Effector memory CD8-positive, alpha-beta T cell (primary cell): ENCODE results near the gene ATP13A1.
"Not testable (repeated sequence)": the region's sequence is repeated elsewhere in the genome, so short reads cannot be mapped to it uniquely, and the experiment has no call there.

ENCODE experiments used
- ATAC-seq: fragments of 150-1000 bp; cut with Tn5 transposase; replicated peaks from 2 replicates; pipeline ENCODE4 v1.10.0; 2021; ENCODE audit warnings: mild to moderate bottlenecking, moderate library complexity
- DNase-seq, 3 experiments: peaks; one replicate each; pipeline ENCODE4 v3.0.0; 2021
- H3K27ac Mint-ChIP-seq, 2 donors: one replicate each; pipeline ENCODE4 v1.8.0; 2022; ENCODE audit warnings: mild to moderate bottlenecking in 2 of 2, mixed read lengths in 2 of 2, moderate library complexity in 2 of 2
- H3K27me3 Mint-ChIP-seq, 2 donors: one replicate each; pipeline ENCODE4 v1.8.0; 2022; ENCODE audit warnings: mixed read lengths in 2 of 2
- H3K36me3 Mint-ChIP-seq: one replicate; pipeline ENCODE4 v1.8.0; 2022; ENCODE audit warnings: mild to moderate bottlenecking, moderate library complexity, mixed read lengths; ENCODE audit not compliant: insufficient read depth
- H3K4me1 Mint-ChIP-seq, 2 donors: one replicate each; pipeline ENCODE4 v1.8.0; 2022; ENCODE audit warnings: low read depth in 2 of 2, mixed read lengths in 2 of 2
- H3K4me3 Mint-ChIP-seq, 2 donors: one replicate each; pipeline ENCODE4 v1.8.0; 2022; ENCODE audit warnings: mild to moderate bottlenecking in 2 of 2, mixed read lengths in 2 of 2, moderate library complexity in 2 of 2
- H3K9me3 Mint-ChIP-seq, 2 donors: one replicate each; pipeline ENCODE4 v1.8.0; 2022; ENCODE audit warnings: mixed read lengths in 2 of 2

Gene ATP13A1

DNA sequence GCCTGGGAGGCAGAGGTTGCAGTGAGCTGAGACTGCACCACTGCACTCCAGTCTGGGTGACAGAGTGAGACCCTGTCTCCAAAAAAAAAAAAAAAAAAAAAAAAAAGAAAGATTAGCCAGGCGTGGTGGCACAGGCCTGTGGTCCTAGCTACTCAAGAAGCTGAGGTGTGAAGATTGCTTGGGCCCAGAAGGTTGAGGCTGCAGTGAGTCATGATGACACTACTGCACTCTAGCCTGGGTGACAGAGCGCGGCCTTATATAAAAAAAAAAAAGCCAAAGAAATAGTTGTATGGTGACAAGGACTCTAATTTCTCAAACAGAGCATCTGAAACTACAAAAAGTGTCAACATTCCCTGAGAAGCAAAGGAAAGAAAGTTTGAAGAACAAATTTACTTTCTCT, 48.4 kb downstream of the ATP13A1 start:
- H3K27ac Mint-ChIP-seq, result peak overlapping the region; percentile 95 to 98

DNA sequence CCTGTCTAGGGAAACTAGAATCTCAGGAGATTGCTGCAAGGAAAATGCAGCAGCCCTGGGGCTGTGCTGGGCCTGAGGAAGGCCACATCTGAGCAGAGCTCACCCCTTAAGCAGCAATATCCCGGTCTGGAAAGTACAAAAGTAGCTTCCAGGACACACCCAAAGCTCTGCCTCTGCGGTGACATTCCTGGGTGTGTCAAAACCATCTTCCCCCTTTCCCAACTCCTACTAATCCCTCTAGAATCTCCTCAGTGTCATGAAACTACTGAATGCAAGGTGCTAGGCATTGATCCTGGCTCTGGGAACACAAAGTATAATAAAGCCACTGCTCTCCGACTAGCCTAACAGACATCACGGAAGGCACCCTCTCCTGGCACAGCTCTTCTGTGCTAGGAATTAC, 50.0 kb downstream of the ATP13A1 start:
- Mint-ChIP-seq H3K27me3 (no peaks in the 10 kb centered on the region), H3K4me3 (no peak overlapping the region), H3K36me3 (peaks cover 61% of the 10 kb centered on the region), H3K9me3 (no peaks in the 10 kb centered on the region), H3K27ac (peak overlapping the region; percentile 95 to 98), H3K4me1 (peaks cover 36 to 60% of the 10 kb centered on the region in 2 donors)
- no peak for DNase-seq
- ATAC-seq, result no peak

More for the DNA sequence above, 48.4 kb downstream of the ATP13A1 start:
- DNase-seq (peak; percentile 33 to 49 (median 44)), ATAC-seq (peak; percentile 46)
- Mint-ChIP-seq H3K36me3 (peaks cover 49% of the 10 kb centered on the region), H3K27me3 (no peaks in the 10 kb centered on the region), H3K4me1 (peaks cover 39 to 62% of the 10 kb centered on the region in 2 donors), H3K4me3 (peak overlapping the region; percentile 68 to 74), H3K9me3 (no peaks in the 10 kb centered on the region)

DNA sequence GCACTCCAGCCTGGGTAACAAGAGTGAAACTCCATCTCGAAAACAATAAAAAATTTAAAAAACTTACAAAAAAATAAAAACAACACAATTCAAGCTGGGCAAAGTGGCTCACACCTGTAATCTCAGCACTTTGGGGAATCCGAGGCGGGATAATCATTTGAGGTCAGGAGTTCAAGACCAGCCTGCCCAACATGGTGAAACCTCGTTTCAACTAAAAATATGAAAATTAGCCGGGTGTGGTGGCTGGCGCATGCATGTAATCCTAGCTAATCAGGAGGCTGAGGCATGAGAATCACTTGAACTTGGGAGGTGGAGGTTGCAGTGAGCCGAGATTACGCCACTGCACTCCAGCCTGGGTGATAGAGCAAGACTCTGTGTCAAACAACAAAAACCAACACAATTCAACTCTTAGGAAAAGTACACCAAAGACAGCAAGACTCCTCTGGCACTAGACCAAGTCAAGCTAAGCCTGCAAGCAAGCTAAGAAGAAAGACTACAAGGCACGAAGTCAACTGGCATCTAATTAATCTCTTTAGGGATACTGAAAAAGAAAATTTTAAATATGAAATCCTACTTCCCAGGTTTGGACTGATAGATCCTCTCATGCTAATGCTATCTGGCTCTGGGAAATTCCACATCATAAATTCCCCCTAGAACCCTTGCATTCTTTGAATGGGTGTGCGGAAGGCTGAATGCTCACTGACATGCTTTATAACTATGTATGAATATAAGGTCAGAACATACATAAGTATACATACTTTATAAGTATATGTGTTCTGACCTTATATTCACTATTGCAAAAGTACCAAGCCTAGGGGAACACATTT, 52.9 kb downstream of the ATP13A1 start:
- H3K27ac Mint-ChIP-seq, result peak overlapping the region in 1 of 2 donors; percentile 31
- H3K4me3 Mint-ChIP-seq, result no peak overlapping the region
- DNase-seq, result no peak
- peaks cover 32 to 49% of the 10 kb centered on the region in 2 donors for H3K4me1 Mint-ChIP-seq
- no peaks in the 10 kb centered on the region for H3K9me3 Mint-ChIP-seq
- peaks cover 59% of the 10 kb centered on the region for H3K36me3 Mint-ChIP-seq
- H3K27me3 Mint-ChIP-seq, result no peaks in the 10 kb centered on the region
- ATAC-seq, result no peak

GRCh38 chr19:19606686-19607085, 56.8 kb downstream of the ATP13A1 start:
- H3K9me3 Mint-ChIP-seq, H3K27me3 Mint-ChIP-seq, ATAC-seq, DNase-seq: not testable (repeated sequence)
- Mint-ChIP-seq H3K27ac (peak overlapping the region; percentile 86 to 95), H3K4me3 (peak overlapping the region in 1 of 2 donors; percentile 61), H3K36me3 (peaks cover 55% of the 10 kb centered on the region), H3K4me1 (peaks cover 29 to 38% of the 10 kb centered on the region in 2 donors)

DNA sequence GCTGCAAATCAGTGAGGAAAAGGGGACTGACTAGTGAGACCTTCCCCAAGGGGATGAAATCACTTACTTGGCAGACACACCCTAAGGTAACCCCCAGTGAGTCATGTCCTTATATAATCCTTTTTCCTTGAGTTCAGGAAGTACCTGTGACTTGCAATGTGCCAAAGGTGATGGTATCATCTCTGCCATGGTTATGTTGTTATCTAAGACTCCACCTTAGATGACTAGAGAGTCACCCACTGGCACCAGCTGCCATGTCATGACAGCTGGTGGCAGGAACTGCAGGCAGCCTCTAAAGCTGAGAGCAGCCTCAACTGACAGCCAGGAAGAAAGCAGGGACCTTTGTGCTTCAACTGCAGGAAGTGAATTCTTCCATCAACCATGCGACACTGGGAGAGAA, 57.5 kb downstream of the ATP13A1 start:
- Mint-ChIP-seq H3K4me1 (peaks cover 36 to 41% of the 10 kb centered on the region in 2 donors), H3K36me3 (peaks cover 52% of the 10 kb centered on the region), H3K9me3 (no peaks in the 10 kb centered on the region), H3K4me3 (peak overlapping the region; percentile 46 to 61), H3K27me3 (no peaks in the 10 kb centered on the region), H3K27ac (peak overlapping the region; percentile 86 to 95)
- ATAC-seq, result peak; percentile 85
- peak; percentile 19 to 33 (median 22) for DNase-seq

- ATAC-seq (no peak), DNase-seq (no peak)
- no peaks in the 10 kb centered on the region for H3K27me3 Mint-ChIP-seq
- no peaks in the 10 kb centered on the region for H3K9me3 Mint-ChIP-seq
- H3K27ac Mint-ChIP-seq, result peak overlapping the region; percentile 22 to 99
- H3K4me3 Mint-ChIP-seq, result peak overlapping the region; percentile 17 to 24
- peaks cover 45% of the 10 kb centered on the region in 2 donors for H3K4me1 Mint-ChIP-seq
- H3K36me3 Mint-ChIP-seq, result peaks cover 46% of the 10 kb centered on the region
Measured at GRCh38 chr19:19602713-19603324, 60.7 kb downstream of the ATP13A1 start.

DNA sequence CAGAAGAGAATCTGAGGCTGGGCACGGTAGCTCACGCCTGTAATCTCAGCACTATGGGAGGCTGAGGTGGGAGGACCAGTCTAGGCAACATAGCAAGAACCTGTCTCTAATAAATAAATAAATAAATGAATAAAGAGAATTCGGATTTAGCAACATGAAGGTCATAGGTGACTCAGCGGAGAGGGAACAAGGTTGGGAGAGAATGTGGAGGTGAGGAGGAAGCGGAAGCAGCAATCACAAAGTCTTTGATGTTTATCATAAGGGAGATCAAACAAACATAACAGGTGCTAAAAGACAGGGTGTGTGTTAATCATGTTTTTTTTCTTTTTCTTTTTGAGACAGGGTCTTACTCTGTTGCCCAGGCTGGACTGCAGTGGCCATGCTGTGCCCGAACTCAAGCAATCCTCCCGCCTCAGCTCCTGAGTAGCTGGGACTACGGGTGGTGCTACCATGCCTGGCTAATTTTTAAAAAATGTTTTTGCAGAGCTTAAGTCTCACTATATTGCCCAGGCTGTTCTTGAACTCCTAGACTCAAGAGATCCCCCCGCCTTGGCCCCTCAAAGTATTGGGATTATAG, 61.3 kb downstream of the ATP13A1 start:
- DNase-seq (no peak), ATAC-seq (peak; percentile 6)
- Mint-ChIP-seq H3K9me3 (no peaks in the 10 kb centered on the region), H3K4me3 (peak overlapping the region; percentile 17 to 24), H3K4me1 (peaks cover 51% of the 10 kb centered on the region in 2 donors), H3K27ac (peak overlapping the region; percentile 62 to 99), H3K27me3 (no peaks in the 10 kb centered on the region), H3K36me3 (peaks cover 47% of the 10 kb centered on the region)

GRCh38 chr19:19600793-19601330, 62.6 kb downstream of the ATP13A1 start:
- Mint-ChIP-seq H3K4me3 (peak overlapping the region; percentile 17 to 60), H3K36me3 (peaks cover 51% of the 10 kb centered on the region), H3K4me1 (peaks cover 44% of the 10 kb centered on the region in 2 donors), H3K9me3 (no peaks in the 10 kb centered on the region), H3K27me3 (no peaks in the 10 kb centered on the region), H3K27ac (peak overlapping the region; percentile 89 to 99)
- ATAC-seq (no peak), DNase-seq (no peak)

- Mint-ChIP-seq H3K4me1 (peaks cover 49 to 51% of the 10 kb centered on the region in 2 donors), H3K36me3 (peaks cover 52% of the 10 kb centered on the region), H3K27ac (peak overlapping the region; percentile 99), H3K4me3 (peak overlapping the region; percentile 62 to 80)
- peak; percentile 60 to 63 (median 63) for DNase-seq
- H3K27me3 Mint-ChIP-seq, H3K9me3 Mint-ChIP-seq: not testable (repeated sequence)
- peak; percentile 67 for ATAC-seq
Measured at GRCh38 chr19:19598728-19599451, 64.6 kb downstream of the ATP13A1 start.

DNA sequence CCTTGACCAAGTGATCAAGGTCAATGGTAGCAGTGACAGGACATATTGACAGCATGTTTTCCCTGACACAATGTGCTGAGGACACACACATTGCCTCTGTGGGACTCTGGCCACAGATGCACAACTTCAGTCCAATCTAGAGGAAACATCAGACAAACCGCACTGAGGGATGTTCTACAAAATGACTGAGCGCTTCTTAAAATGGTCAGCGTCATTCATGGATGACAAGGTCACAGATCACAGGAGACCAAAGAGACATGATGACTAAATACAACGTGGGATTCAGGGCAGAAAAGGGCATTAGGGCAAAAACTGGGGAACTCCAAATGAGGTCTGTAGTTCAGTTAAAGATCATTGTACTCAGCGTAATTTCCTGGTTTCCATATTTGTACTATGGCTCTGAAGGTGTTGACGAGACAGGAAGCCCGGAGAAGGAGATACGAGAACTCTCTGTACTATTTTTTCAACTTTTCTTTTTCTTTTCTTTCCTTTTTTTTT, 65.6 kb downstream of the ATP13A1 start:
- Mint-ChIP-seq H3K4me3 (peak overlapping the region; percentile 62 to 80), H3K4me1 (peaks cover 44 to 46% of the 10 kb centered on the region in 2 donors), H3K36me3 (peaks cover 51% of the 10 kb centered on the region), H3K27ac (peak overlapping the region; percentile 99), H3K9me3 (no peaks in the 10 kb centered on the region), H3K27me3 (no peaks in the 10 kb centered on the region)
- DNase-seq (peak; percentile 56 to 59 (median 57)), ATAC-seq (peak; percentile 76)
